ENCODE measurements around the gene WSCD2. TPM values are rescaled to one million over a fixed set of nuclear protein-coding genes. Genes with fewer than 3 reads are reported as not detected.

WSCD2 gene
- total and polyA plus RNA-seq, 7 donors: 0.32 to 10.5 (median 2.6) TPM; not detected in 2

DNA sequence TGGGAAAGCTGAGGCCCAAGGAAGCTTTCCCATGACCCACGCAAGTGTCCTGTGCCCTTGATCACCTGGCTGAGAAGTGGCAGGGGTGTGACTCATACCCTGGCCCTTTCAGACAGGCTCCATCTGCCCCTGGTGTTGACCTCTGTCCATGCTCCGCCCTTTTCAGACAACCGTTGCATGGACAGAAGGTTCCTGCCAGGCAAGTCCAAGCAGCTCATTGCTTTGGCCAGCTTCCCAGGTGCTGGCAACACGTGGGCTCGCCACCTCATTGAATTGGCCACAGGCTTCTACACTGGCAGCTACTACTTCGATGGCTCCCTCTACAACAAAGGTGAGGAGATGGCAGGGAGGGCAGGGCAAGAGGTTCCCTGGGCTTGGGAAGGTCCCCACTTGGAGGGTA lies 103.5 kb downstream of the WSCD2 start:
- Histone ChIP-seq H3K27me3 (no peaks in the 10 kb centered on the region), H3K4me3 (no peak overlapping the region), H3K36me3 (no peaks in the 10 kb centered on the region), H3K9me3 (no peaks in the 10 kb centered on the region), H3K27ac (no peak overlapping the region), H3K4me1 (no peaks in the 10 kb centered on the region)
- DNase-seq: no peak
- WGBS, 2 donors: 37 to 76% methylated on average over 6 of the region's 6 CpGs
- TF ChIP-seq, protein P1, sequence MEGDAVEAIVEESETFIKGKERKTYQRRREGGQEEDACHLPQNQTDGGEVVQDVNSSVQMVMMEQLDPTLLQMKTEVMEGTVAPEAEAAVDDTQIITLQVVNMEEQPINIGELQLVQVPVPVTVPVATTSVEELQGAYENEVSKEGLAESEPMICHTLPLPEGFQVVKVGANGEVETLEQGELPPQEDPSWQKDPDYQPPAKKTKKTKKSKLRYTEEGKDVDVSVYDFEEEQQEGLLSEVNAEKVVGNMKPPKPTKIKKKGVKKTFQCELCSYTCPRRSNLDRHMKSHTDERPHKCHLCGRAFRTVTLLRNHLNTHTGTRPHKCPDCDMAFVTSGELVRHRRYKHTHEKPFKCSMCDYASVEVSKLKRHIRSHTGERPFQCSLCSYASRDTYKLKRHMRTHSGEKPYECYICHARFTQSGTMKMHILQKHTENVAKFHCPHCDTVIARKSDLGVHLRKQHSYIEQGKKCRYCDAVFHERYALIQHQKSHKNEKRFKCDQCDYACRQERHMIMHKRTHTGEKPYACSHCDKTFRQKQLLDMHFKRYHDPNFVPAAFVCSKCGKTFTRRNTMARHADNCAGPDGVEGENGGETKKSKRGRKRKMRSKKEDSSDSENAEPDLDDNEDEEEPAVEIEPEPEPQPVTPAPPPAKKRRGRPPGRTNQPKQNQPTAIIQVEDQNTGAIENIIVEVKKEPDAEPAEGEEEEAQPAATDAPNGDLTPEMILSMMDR (IDR thresholded peaks at IDR 0.05): no peak
- no peak for TF ChIP-seq EP300 (IDR thresholded peaks at IDR 0.05)
- TF ChIP-seq POLR2AphosphoS5 (IDR thresholded peaks at IDR 0.05): no peak
- no peak for TF ChIP-seq POLR2A (IDR thresholded peaks at IDR 0.05)
- intact Hi-C loops (cut with DNase I): no loop called here

DNA sequence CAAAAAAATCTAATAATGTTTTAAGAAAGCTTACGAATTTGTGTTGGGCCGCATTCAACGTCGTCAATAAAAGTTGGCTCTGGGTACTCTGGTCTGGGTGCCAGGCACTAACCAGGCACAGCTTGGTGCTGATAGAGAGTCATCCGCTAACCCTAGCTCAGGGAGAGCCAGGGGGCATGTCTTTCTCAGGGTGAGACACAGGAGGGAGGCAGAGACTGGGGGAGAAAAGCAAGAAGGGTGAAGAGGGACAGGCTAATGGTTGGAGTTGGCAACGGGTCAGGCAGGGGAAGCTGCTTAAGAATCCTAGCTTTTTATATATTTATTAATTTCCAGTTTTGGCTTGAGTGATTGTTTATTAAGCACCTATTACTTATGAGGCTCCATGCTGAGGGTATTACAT lies 105.1 kb downstream of the WSCD2 start:
- DNase-seq: no peak
- Histone ChIP-seq H3K4me1 (no peaks in the 10 kb centered on the region), H3K9me3 (no peaks in the 10 kb centered on the region), H3K36me3 (no peaks in the 10 kb centered on the region), H3K27me3 (no peaks in the 10 kb centered on the region), H3K4me3 (no peak overlapping the region), H3K27ac (no peak overlapping the region)
- WGBS, 2 donors: 83 to 88% methylated on average over 6 of the region's 6 CpGs
- TF ChIP-seq EP300 (IDR thresholded peaks at IDR 0.05) (no peak), POLR2A (IDR thresholded peaks at IDR 0.05) (no peak), POLR2AphosphoS5 (IDR thresholded peaks at IDR 0.05) (no peak)
- TF ChIP-seq, protein P1 (IDR thresholded peaks at IDR 0.05): no peak
- intact Hi-C loops (cut with DNase I): no loop called here

DNA sequence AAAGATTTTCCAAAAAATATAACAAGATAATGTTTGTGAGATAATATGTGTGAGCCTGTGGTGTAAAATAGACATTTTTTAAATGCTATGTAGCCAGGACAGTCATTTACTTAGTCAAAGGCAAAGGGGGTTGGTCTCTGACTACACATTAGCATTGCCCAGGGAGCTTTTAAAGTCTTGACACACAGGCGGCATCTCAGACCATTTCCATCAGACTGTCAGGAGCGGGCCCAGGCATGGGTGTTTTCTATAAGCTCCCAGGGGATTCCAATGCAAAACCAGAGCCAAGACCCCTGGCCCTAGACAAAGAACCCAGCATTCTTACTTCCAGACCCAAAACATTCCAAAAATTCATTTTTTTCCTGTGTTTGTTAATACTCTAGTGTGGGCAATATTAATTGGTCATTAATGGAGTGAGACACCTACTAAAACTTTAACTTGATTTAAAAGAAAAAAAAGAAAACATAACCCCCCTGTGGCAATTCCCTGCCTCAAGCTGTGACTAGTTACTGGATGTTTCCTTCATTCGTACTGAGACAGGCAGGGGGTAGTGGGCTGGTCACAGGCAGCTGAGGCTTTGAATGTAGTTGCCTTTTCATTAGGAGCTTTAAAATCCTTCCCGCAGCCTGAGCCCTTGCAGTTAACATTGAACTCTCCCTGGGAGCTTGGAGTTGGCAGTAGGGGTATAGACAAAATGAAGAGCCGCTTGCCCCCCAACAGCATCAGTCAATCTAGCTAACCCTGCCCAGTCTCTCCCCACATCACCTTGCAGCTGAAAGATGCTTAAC lies 106.3 kb downstream of the WSCD2 start:
- no peak overlapping the region for H3K4me3 ChIP-seq
- no peaks in the 10 kb centered on the region for H3K27me3 ChIP-seq
- DNase-seq: no peak
- WGBS, 2 donors: 76 to 78% methylated on average over 5 of the region's 5 CpGs
- intact Hi-C loops (cut with DNase I): no loop called here
- TF ChIP-seq POLR2AphosphoS5 (IDR thresholded peaks at IDR 0.05): no peak
- TF ChIP-seq, protein P1 (IDR thresholded peaks at IDR 0.05): no peak
- TF ChIP-seq POLR2A (IDR thresholded peaks at IDR 0.05): no peak
- no peak for TF ChIP-seq EP300 (IDR thresholded peaks at IDR 0.05)
- no peaks in the 10 kb centered on the region for H3K36me3 ChIP-seq
- H3K9me3 ChIP-seq: no peaks in the 10 kb centered on the region
- H3K4me1 ChIP-seq: no peaks in the 10 kb centered on the region
- H3K27ac ChIP-seq: no peak overlapping the region

DNA sequence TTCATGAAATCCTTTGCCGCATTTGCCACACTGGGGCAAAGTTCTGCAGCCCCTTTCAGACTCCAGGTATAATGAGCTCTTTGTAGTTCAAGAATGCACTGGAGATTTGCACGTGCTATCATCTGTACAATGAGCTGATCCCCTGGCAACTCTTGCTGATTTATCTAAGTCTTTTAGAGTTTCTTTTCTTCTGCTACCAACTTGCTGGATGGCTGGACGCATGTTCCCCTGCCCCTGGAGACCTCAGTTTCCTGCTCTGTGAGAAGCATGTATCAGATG lies 106.8 kb downstream of the WSCD2 start:
- Histone ChIP-seq H3K4me3 (no peak overlapping the region), H3K36me3 (no peaks in the 10 kb centered on the region), H3K4me1 (no peaks in the 10 kb centered on the region), H3K9me3 (no peaks in the 10 kb centered on the region), H3K27me3 (no peaks in the 10 kb centered on the region), H3K27ac (no peak overlapping the region)
- intact Hi-C loops (cut with DNase I): no loop called here
- DNase-seq: no peak
- TF ChIP-seq EP300 (IDR thresholded peaks at IDR 0.05) (no peak), POLR2AphosphoS5 (IDR thresholded peaks at IDR 0.05) (no peak), POLR2A (IDR thresholded peaks at IDR 0.05) (no peak)
- TF ChIP-seq, protein P1 (IDR thresholded peaks at IDR 0.05): no peak
- WGBS, 2 donors: 56 to 67% methylated on average over 3 of the region's 3 CpGs

DNA sequence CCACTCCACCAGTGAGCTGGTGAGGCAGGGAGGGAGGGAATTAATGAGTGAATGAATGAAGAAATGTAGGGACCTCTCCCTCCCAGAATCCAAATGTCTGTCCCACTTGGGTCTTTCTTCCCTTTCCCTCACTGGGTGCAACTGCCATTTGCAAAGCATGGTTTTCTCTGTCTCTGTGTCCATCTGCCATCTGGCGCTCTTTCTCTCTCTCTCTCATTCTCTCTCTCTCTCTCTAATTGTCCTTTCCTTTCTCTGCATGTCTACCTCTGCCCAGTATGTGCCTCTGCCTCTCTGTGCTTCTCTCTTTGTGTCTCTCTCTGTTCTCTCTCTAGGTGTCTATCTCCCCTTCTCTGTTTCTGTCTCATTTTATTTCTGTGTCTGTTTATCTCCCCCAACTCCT lies 107.3 kb downstream of the WSCD2 start:
- intact Hi-C loops (cut with DNase I): no loop called here
- 87 to 94% methylated on average over 1 of the region's 1 CpG for WGBS, 2 donors
- no peaks in the 10 kb centered on the region for H3K36me3 ChIP-seq

More for the DNA sequence above, 107.3 kb downstream of the WSCD2 start:
- Histone ChIP-seq H3K27ac (no peak overlapping the region), H3K4me1 (no peaks in the 10 kb centered on the region), H3K27me3 (no peaks in the 10 kb centered on the region), H3K9me3 (no peaks in the 10 kb centered on the region), H3K4me3 (no peak overlapping the region)
- no peak for TF ChIP-seq POLR2A (IDR thresholded peaks at IDR 0.05)
- TF ChIP-seq, protein P1 (IDR thresholded peaks at IDR 0.05): no peak
- TF ChIP-seq EP300 (IDR thresholded peaks at IDR 0.05): no peak
- no peak for TF ChIP-seq POLR2AphosphoS5 (IDR thresholded peaks at IDR 0.05)
- no peak for DNase-seq
